Astrocyte (in vitro differentiated cells and primary cell): ENCODE results near the gene PARD3B.

Experiments
- CTCF ChIP-seq: IDR thresholded peaks from 2 replicates; pipeline ENCODE4 v1.5.1; 2011; ENCODE audit warnings: low read depth, mild to moderate bottlenecking, inconsistent platforms, low read length, moderate library complexity; ENCODE audit not compliant: insufficient read depth
- EZH2 ChIP-seq: IDR thresholded peaks from 2 replicates; pipeline ENCODE4 v1.6.1; 2012; ENCODE audit warnings: mild to moderate bottlenecking, low read length, inconsistent platforms; ENCODE audit not compliant: insufficient read depth

GRCh38 chr2:204655101-204655500, 109.8 kb downstream of the PARD3B start:
- TF ChIP-seq CTCF = no peak
- TF ChIP-seq EZH2 = no peak
